ENCODE results near the gene ASB6.
"Not testable (repeated sequence)": the region's sequence is repeated elsewhere in the genome, so short reads cannot be mapped to it uniquely, and the experiment has no call there.

Gene ASB6

DNA sequence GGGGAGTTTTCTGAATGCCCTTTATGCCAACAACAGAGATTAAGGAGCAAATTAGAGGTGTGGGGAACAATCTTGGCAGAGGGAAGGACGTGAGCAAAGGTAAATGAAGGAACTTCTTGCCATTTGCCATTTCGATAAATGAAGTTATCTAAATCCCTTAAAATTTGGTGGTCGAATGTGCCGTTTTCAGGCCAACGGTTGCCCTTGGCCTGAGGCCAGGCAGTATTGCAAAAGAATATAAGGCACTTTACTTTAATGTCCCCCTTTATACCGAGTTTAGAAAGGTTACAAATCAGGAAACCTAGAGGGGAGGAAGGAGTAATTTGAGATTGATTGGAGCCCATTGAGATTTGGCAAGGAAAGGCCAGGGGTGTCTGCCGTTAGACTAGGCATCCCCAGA, 47.3 kb downstream of the ASB6 start:
- Histone ChIP-seq H3K79me2 (ENCODE audit: insufficient read depth, low read length) (no peaks in the 10 kb centered on the region), H3K9ac (ENCODE audit: low read depth, low read length) (no peak overlapping the region), H3K9me3 (ENCODE audit: insufficient read depth, low read length, severe bottlenecking) (no peaks in the 10 kb centered on the region), H4K20me1 (ENCODE audit: insufficient read depth, low read length) (no peaks in the 10 kb centered on the region), H3K4me2 (ENCODE audit: insufficient read depth, low read length) (no peak overlapping the region), H3K27me3 (ENCODE audit: insufficient read depth, low read length, poor library complexity) (no peaks in the 10 kb centered on the region), H3K36me3 (ENCODE audit: insufficient read depth, low read length) (no peaks in the 10 kb centered on the region), H2AFZ (ENCODE audit: low read depth, low read length) (no peak overlapping the region), H3K4me1 (ENCODE audit: insufficient read depth, low read length) (no peaks in the 10 kb centered on the region), H3K27ac (ENCODE audit: low read length) (no peak overlapping the region), H3K4me3 (ENCODE audit: low read depth in 1 of 2, low read length in 2 of 2) (no peak overlapping the region)
- DNase-seq (no peak), ATAC-seq (ENCODE audit: insufficient read depth, low read depth) (no peak)
- TF ChIP-seq EZH2 (IDR thresholded peaks at IDR 0.05; ENCODE audit: borderline replicate concordance, low read depth, low read length, severe bottlenecking), result no peak
- TF ChIP-seq, protein P1, sequence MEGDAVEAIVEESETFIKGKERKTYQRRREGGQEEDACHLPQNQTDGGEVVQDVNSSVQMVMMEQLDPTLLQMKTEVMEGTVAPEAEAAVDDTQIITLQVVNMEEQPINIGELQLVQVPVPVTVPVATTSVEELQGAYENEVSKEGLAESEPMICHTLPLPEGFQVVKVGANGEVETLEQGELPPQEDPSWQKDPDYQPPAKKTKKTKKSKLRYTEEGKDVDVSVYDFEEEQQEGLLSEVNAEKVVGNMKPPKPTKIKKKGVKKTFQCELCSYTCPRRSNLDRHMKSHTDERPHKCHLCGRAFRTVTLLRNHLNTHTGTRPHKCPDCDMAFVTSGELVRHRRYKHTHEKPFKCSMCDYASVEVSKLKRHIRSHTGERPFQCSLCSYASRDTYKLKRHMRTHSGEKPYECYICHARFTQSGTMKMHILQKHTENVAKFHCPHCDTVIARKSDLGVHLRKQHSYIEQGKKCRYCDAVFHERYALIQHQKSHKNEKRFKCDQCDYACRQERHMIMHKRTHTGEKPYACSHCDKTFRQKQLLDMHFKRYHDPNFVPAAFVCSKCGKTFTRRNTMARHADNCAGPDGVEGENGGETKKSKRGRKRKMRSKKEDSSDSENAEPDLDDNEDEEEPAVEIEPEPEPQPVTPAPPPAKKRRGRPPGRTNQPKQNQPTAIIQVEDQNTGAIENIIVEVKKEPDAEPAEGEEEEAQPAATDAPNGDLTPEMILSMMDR (IDR thresholded peaks at IDR 0.05; ENCODE audit: borderline replicate concordance, extremely low read depth, low read length, poor library complexity, severe bottlenecking), result no peak

DNA sequence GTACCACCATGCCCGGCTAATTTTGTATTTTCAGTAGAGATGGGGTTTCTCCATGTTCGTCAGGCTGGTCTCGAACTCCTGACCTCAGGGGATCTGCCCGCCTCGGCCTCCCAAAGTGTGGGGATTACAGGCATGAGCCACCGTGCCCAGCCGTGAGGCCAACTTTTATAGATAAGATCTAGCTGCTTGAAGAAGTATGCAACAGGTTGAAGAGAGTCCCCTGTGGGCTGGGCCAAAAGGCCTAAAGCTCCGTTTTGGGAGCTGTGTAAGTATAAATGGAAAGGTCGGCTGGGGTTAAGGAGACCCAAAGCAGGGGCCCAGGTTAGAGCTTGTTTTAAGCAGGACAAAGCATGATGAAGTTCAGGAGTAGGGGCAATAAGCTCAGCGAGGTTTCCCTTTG, 49.2 kb downstream of the ASB6 start:
- not testable (repeated sequence) for H3K36me3 ChIP-seq (ENCODE audit: insufficient read depth, low read length); H3K27me3 ChIP-seq (ENCODE audit: insufficient read depth, low read length, poor library complexity); H3K79me2 ChIP-seq (ENCODE audit: insufficient read depth, low read length); DNase-seq; ATAC-seq (ENCODE audit: insufficient read depth, low read depth); H3K4me3 ChIP-seq (ENCODE audit: low read depth in 1 of 2, low read length in 2 of 2); H3K4me1 ChIP-seq (ENCODE audit: insufficient read depth, low read length); H2AFZ ChIP-seq (ENCODE audit: low read depth, low read length); H3K9me3 ChIP-seq (ENCODE audit: insufficient read depth, low read length, severe bottlenecking); H3K27ac ChIP-seq (ENCODE audit: low read length); H3K4me2 ChIP-seq (ENCODE audit: insufficient read depth, low read length); H3K9ac ChIP-seq (ENCODE audit: low read depth, low read length); H4K20me1 ChIP-seq (ENCODE audit: insufficient read depth, low read length)

DNA sequence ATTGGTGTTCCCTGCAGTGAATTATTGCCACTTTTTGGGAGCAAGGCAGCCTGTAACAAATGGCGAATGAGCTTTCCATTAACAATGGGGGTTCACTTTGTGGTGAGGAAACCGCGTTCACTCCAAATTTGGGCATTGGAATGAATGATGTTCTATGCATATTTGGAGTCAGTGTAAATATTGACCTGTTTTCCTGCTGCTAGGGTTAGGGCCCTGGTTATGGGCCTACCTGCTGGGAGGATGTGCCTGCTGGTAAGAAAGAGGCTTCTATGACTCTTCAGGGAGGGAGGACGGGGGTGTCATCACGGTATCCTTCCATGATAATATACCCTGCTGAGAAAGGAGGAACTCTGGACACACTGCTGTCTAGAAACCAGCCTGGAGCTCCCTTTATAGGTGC, 50.0 kb downstream of the ASB6 start:
- Histone ChIP-seq H3K27me3 (ENCODE audit: insufficient read depth, low read length, poor library complexity) (no peaks in the 10 kb centered on the region), H2AFZ (ENCODE audit: low read depth, low read length) (no peak overlapping the region), H3K9ac (ENCODE audit: low read depth, low read length) (no peak overlapping the region), H3K36me3 (ENCODE audit: insufficient read depth, low read length) (no peaks in the 10 kb centered on the region), H3K79me2 (ENCODE audit: insufficient read depth, low read length) (no peaks in the 10 kb centered on the region), H3K9me3 (ENCODE audit: insufficient read depth, low read length, severe bottlenecking) (no peaks in the 10 kb centered on the region), H3K4me2 (ENCODE audit: insufficient read depth, low read length) (no peak overlapping the region), H3K4me1 (ENCODE audit: insufficient read depth, low read length) (peaks cover 4% of the 10 kb centered on the region), H4K20me1 (ENCODE audit: insufficient read depth, low read length) (no peaks in the 10 kb centered on the region), H3K4me3 (ENCODE audit: low read depth in 1 of 2, low read length in 2 of 2) (no peak overlapping the region), H3K27ac (ENCODE audit: low read length) (no peak overlapping the region)
- TF ChIP-seq EZH2 (IDR thresholded peaks at IDR 0.05; ENCODE audit: borderline replicate concordance, low read depth, low read length, severe bottlenecking), result no peak
- TF ChIP-seq, protein P1 (IDR thresholded peaks at IDR 0.05; ENCODE audit: borderline replicate concordance, extremely low read depth, low read length, poor library complexity, severe bottlenecking), result no peak
- ATAC-seq (ENCODE audit: insufficient read depth, low read depth) (no peak), DNase-seq (no peak)

DNA sequence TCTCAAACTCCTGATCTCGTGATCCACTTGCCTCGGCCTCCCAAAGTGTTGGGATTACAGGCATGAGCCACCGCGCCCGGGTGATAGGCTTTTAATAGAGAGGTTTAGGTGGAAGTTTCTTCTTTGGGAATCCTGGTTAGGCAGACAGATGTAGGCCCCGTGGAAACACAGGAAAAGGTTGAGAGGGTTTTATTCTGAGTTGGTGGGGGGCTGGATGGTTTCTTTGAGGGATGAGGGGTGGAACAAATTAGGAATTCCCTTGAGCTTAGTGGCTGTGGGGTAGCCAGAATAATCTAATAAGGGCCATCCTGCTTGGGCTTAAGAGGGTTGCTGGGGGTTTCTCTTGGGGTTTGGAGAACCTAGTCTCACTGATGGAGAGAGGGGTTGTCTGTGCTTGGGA, 51.5 kb downstream of the ASB6 start:
- Histone ChIP-seq H3K4me1 (ENCODE audit: insufficient read depth, low read length) (peaks cover 12% of the 10 kb centered on the region), H4K20me1 (ENCODE audit: insufficient read depth, low read length) (no peaks in the 10 kb centered on the region), H3K4me3 (ENCODE audit: low read depth in 1 of 2, low read length in 2 of 2) (no peak overlapping the region), H3K9ac (ENCODE audit: low read depth, low read length) (no peak overlapping the region), H3K36me3 (ENCODE audit: insufficient read depth, low read length) (no peaks in the 10 kb centered on the region), H3K79me2 (ENCODE audit: insufficient read depth, low read length) (no peaks in the 10 kb centered on the region), H3K9me3 (ENCODE audit: insufficient read depth, low read length, severe bottlenecking) (no peaks in the 10 kb centered on the region), H3K4me2 (ENCODE audit: insufficient read depth, low read length) (no peak overlapping the region), H2AFZ (ENCODE audit: low read depth, low read length) (no peak overlapping the region), H3K27me3 (ENCODE audit: insufficient read depth, low read length, poor library complexity) (no peaks in the 10 kb centered on the region), H3K27ac (ENCODE audit: low read length) (no peak overlapping the region)
- ATAC-seq (ENCODE audit: insufficient read depth, low read depth) (no peak), DNase-seq (no peak)
- no peak for TF ChIP-seq EZH2 (IDR thresholded peaks at IDR 0.05; ENCODE audit: borderline replicate concordance, low read depth, low read length, severe bottlenecking)
- TF ChIP-seq, protein P1 (IDR thresholded peaks at IDR 0.05; ENCODE audit: borderline replicate concordance, extremely low read depth, low read length, poor library complexity, severe bottlenecking), result no peak

Data from DND-41 (cell line).